NOMO-1 treated with dmso at 0.1 percent for 144 hours (cell line): ENCODE data around the gene PRAMEF20.

Source experiments
- DNase-seq: peaks from one replicate; lab custom pipeline; 2025; ENCODE audit not compliant: unreplicated experiment; lab: John Stamatoyannopoulos, UW

PRAMEF20 gene

DNA sequence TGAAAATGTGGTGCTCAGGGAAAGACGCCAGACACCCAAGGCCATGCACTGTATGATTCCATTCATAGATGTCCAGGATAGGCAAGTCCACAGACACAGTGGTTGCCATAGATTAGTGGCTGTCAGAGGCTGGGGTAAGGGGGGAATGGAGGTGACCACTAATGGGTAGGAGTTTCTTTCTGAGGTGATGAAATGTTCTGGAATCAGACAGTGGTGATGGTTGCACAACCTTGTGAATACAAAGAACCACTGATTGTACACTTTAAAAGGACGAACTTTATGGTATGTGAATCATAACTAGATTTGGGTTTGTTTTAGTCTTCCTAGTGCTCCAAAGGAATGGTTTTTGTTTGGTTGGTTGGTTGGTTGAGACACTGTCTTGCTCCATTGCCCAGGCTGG is 51.7 kb downstream of the PRAMEF20 start:
- DNase-seq: no peak

DNA sequence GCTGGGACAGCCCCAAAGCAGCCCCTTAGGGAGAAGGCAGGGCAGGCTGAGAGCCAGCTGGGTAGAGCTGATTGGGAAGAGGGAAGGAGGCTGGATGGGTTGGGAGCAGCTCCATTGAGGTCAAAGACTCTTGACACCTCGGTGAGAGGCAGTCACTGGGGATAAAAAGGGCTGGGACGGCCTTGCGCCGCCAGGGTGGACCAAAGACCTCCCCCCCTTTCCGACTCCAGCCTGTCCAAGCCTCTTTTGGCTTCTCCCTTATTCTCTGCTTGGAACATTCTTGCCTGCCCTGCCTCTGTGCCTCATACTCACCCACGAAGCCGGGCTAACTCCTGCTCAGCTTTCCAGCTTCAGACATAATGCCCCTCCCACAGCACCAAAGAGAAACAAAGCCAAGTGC is 52.4 kb downstream of the PRAMEF20 start:
- DNase-seq: no peak

DNA sequence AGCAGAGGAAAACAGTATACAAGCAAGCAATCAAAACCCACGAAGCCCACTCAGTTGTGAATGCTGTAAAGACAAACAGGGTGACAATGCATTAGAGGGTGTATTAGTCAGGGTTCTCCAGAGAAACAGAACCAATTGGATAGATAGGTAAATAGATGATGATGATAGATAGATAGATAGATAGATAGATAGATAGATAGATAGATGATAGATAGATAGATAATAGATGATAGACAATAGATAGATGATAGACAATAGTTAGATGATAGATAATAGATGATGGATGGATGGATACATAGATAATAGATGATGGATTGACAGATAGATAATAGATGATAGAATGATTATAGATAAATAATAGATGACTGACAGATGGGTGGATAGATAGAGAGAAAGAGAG is 55.3 kb downstream of the PRAMEF20 start:
- DNase-seq: no peak

DNA sequence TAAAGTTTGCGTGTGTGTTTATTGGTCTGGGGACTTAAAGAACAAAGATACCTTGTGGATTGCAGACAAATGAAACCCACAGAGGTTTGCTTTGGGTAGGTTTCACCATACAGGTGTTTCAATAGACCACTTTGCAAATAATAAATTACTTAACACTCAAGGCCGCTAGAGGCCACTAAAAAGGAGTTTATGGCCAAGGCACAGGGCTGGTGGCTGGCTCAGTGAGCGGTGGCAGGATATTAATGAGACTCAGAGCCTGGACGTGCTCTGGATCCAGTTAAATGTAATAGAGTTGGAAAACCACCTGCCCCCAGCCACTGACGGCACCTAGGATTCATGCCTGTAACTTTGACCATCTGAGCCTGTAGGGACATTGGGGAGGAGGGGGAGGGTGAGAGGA is 59.1 kb downstream of the PRAMEF20 start:
- no peak for DNase-seq
